GM12892 (cell line): ENCODE results near the gene GATA3.

Experiments used
- DNase-seq: peaks from one replicate; pipeline ENCODE4 v3.0.0; 2011; ENCODE audit not compliant: insufficient read length
- FAIRE-seq: peaks from 2 replicates; lab custom pipeline; 2011; peaks lifted over from hg19 to GRCh38; lab: Jason Lieb, UNC
- POLR2A ChIP-seq: IDR thresholded peaks from 2 replicates; pipeline ENCODE4 v1.6.1; 2011; ENCODE audit warnings: low read depth, low read length, control low read depth
- POLR2AphosphoS5 ChIP-seq: IDR thresholded peaks from 2 replicates; pipeline ENCODE4 v1.6.1; 2011; ENCODE audit warnings: low read depth, low read length, control low read depth
- TAF1 ChIP-seq: IDR thresholded peaks from 2 replicates; pipeline ENCODE4 v1.6.1; 2011; ENCODE audit warnings: low read depth, mild to moderate bottlenecking, control low read depth, low read length, borderline replicate concordance

GATA3 gene

DNA sequence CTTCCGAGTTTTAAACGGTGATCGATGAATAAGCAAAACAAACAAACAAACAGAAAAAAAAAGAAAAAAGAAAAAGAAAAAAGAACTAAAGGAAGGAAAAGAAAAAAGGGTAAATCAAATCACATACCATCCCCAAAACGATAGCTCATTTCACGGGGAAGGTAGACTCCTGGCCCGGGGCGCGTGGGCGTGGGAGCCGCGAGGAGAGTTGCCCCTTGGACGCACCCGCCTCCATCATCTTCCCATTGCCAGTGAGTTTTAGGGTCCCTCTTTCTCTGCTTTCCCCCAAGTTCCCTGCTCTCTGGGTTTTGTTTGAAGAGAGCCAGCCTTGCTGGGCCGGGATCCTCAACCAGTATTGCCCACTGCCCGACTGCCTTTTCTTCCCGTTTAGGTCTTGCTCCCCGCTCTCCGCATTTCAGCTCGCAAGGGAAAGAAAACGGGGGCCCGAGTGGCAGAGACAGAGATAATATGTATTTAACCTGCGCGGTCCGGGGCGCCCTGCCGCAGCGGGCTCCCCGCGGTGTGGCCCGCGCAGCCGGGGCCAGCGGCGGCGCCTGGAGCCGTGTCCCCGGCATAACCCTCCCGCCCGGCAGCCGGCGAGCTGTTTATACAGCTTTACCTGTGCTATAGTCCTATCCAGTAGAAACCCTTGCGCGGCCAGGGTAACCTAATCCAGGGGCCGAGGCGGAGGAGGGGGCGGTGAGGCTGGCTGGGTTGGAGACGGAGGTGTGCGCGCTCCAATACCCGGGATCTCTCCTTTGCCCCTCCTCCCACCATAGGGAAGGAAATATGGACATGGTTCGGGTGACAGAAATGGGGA is 5.2 kb upstream of the GATA3 start:
- FAIRE-seq: peak; percentile 40
- TF ChIP-seq POLR2A (no peak), POLR2AphosphoS5 (no peak), TAF1 (no peak)
- DNase-seq: no peak

DNA sequence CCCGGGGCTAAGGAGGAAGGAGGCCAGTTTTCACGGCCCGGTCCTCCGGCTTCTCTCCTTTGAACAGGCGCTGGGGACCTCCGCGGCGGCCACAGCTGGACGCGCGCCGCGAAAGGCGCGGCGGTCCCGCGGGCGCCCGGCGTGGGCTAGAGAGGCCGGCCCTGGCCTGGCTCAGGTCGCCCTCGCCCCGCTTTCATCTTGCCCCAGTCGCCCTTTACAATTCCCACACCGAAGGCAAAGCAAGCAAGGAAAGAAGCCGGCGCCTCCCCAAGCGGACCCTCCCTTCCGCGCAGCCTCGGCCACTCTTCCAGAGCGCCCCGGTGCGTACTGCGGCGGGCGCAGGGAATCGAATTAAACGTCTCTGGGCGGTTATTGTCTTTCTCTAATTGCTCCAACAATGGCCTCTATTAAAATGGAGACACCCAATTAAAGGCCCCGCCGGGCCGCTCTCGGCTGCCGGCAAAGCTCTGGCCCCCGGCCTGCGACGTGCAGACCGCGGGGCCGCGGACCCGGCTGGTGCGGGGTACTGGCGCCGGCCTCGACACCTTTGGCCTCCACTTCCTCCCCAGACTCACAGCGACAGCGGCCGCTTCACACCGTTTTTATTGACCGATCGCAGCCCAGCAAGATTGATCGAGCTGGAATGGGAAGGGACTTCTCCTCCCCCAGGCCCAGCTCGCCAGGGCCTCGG is 4.5 kb upstream of the GATA3 start:
- DNase-seq (no peak), FAIRE-seq (peak; percentile 53)
- no peak for TF ChIP-seq POLR2A
- TF ChIP-seq TAF1: no peak
- TF ChIP-seq POLR2AphosphoS5: no peak

DNA sequence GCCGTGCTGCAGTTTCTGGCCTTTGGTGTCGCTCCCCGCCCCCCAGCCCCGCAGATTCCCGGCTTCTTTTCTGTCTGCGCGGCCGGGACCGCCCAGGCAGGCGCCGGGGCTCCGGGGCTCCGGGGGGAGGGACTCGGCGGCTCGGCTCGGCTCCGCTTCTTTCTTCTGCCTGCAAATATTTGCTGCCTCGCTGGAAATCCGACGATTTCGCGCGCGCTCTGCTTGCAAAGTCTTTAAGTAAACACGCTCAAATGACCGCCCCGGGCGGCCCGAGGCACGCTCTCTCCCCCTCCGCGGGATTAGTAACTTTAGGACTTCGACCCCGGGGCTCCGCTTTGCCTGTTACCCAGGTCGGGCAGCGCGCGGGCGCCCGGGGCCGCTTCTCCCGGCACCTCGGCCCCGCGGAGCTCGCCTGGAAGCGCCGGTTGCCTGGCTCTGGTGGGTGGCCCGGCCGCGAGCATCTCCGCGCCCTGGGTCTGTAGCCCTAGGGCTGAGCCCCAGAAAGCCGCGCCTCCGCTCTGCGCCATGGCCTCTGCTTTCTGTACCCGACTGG is 3.9 kb upstream of the GATA3 start:
- FAIRE-seq: no peak
- no peak for DNase-seq
- TF ChIP-seq POLR2AphosphoS5 (no peak), POLR2A (no peak), TAF1 (no peak)

DNA sequence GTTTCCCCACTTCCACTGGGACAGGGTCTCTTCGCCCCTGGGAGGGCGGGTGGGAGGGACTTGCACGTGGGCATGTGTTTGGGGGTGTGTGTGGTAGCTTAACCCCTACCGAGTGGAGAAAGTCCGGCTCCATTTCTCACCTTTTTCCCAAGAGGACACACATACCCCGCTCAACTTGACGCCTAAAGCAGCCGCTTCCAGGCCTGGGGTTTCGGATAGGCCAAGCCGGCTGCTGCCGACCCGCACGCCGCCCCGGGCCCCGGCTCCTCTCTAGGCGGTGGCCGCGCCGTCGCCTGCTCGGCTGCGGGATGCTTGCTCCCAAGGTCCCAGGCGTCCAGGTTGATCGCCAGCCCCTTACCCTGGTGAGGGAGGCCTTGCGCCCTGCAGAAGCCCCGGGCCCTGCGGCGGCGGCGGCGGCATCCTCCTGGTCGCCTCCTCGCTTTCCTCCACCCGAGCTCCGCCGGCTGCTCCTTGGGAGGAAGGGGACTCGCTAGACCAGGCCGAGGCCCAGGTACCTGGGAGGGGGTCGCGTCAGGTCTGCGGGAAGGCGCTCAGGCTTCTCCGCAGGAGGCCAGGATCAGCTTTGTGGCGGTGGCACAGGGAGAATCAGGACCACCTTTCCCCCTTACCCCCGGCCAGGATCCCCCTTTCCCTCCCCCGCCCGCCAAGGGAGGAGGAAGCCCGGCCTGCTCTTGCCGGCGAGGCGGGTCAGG is 3.2 kb upstream of the GATA3 start:
- FAIRE-seq (no peak), DNase-seq (no peak)
- TF ChIP-seq TAF1 (no peak), POLR2AphosphoS5 (no peak), POLR2A (no peak)

GRCh38 chr10:8051851-8052257 is 2.6 kb upstream of the GATA3 start:
- no peak for TF ChIP-seq TAF1
- no peak for TF ChIP-seq POLR2AphosphoS5
- DNase-seq (no peak), FAIRE-seq (peak; percentile 67)

GRCh38 chr10:8052341-8052955 is 2.0 kb upstream of the GATA3 start:
- no peak for DNase-seq
- no peak for FAIRE-seq
- no peak for TF ChIP-seq TAF1
- TF ChIP-seq POLR2A: no peak
- no peak for TF ChIP-seq POLR2AphosphoS5

DNA sequence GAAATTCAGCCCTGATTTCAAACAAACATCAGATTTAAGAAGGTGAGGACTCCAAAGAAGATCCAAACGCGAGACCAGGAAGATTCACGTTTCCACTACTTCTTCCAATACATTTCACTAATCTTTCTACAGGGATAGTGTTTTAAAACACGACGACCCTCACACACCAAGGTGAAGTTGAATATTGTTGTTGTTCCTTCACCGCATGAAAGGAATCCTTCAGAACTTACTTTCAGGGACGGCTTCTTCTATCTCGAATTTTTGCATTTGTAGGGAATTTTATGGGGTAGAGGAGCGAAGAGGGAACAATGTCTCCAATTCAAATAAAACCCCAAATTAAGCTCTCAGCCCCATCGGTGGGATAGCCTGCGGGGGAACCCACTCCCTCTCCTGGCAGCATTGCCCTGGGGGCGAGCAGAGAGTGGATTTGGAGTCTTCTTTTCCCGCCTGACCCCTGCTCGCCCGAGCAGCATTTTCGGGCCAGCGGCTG is 1.5 kb upstream of the GATA3 start:
- no peak for FAIRE-seq
- no peak for DNase-seq
- TF ChIP-seq POLR2AphosphoS5 (no peak), POLR2A (no peak), TAF1 (no peak)

DNA sequence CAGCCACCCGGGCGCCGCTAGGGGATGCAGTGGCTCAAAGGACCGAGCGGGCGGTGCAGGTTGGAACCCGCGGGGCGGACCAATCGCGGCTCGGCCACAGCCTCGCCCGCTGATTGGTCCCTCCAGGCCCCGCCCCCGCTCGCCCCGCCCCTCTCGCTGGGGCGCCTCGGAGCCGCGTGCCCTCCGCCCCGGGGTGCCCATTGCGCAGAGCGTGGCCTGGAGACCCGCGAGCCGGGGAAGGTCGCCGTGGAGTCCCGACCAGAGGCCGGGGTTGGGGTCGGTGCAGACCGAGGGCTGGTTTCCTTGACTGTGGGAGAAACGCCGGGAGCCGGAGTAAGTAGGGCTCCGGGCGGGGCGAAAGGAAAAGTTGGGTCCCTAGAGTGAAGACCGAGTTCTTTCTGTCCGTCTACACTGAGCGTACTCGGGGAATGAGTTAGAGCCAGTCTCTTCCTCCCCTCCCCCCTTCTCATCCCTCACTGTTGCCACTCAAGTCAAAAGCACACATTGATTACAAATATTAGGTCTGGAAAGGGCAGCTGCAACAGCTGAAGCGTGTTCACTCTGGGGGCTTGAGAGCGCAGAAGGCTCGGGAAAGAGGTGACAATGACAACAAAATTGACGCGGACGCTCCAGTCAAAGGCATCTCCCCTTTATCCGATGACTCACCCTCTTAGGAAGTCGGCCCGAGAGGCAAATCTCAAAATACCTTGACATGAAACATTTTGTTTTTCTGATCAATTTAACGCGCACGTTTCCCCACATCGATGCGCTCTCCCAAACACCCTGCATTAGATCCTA is 843 bp upstream of the GATA3 start:
- FAIRE-seq (peak; percentile 95), DNase-seq (peak; percentile 94)
- TF ChIP-seq POLR2AphosphoS5: no peak
- peak; percentile 37; the same call in 1 of the 2 replicates for TF ChIP-seq TAF1
- peak; percentile 70 for TF ChIP-seq POLR2A

GRCh38 chr10:8054244-8054493 is 319 bp upstream of the GATA3 start:
- FAIRE-seq (peak; percentile 67), DNase-seq (no peak)
- TF ChIP-seq TAF1: no peak
- TF ChIP-seq POLR2A: no peak
- TF ChIP-seq POLR2AphosphoS5: no peak

GRCh38 chr10:8055420-8056349 is 1.2 kb downstream of the GATA3 start:
- DNase-seq: no peak
- peak; percentile 46 for FAIRE-seq
- no peak for TF ChIP-seq POLR2AphosphoS5
- TF ChIP-seq POLR2A: peak; percentile 22; the same call in 1 of the 2 replicates
- TF ChIP-seq TAF1: no peak
